Measurements from ENCODE around the gene RIMBP2.

Gene RIMBP2

DNA sequence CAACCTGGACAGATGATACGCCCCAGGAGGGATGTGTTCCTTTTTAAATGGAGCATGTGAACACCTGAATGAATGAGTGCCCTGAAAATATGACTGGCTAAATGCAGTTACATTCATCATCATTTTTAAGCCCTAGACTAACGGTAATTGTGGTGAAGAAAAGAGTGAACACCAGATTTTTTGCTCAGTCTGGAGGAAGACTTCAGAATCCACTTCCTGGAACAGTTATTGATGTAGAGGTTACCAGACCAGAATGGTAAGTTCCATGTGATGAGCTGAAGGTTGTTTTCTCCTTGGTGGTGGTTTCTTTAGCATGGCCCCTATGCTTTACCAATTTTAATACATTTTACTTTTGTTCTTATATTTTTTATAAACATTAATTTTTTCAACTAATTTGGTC is 349.1 kb downstream of the RIMBP2 start:
- TF ChIP-seq, protein P1, sequence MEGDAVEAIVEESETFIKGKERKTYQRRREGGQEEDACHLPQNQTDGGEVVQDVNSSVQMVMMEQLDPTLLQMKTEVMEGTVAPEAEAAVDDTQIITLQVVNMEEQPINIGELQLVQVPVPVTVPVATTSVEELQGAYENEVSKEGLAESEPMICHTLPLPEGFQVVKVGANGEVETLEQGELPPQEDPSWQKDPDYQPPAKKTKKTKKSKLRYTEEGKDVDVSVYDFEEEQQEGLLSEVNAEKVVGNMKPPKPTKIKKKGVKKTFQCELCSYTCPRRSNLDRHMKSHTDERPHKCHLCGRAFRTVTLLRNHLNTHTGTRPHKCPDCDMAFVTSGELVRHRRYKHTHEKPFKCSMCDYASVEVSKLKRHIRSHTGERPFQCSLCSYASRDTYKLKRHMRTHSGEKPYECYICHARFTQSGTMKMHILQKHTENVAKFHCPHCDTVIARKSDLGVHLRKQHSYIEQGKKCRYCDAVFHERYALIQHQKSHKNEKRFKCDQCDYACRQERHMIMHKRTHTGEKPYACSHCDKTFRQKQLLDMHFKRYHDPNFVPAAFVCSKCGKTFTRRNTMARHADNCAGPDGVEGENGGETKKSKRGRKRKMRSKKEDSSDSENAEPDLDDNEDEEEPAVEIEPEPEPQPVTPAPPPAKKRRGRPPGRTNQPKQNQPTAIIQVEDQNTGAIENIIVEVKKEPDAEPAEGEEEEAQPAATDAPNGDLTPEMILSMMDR (IDR thresholded peaks at IDR 0.05) = no peak
- Histone ChIP-seq H3K27ac (no peak overlapping the region), H3K4me3 (no peak overlapping the region)
- DNase-seq (ENCODE audit: low spot score) = no peak

DNA sequence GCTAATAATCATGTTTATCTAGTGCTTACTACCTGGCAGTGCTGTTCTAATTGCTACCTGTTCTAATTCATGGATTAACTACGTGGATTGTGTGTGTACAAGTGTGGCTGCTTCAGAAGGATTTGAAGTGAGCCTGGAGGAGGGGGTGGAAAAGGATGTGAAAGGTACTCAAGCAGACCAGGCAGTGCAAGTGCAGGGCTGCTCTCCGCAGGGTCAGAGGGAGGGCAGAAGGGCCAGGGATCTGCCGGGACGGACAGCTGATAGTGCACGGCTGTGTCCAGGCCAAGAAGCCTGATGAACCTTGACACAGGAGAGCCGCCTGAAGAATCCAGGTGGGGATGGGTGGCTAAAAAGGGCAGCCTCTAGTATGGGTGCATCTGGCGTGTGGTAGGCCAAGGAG is 349.9 kb downstream of the RIMBP2 start:
- Histone ChIP-seq H3K4me3 (no peak overlapping the region), H3K27ac (no peak overlapping the region)
- TF ChIP-seq, protein P1 (IDR thresholded peaks at IDR 0.05) = no peak
- no peak for DNase-seq (ENCODE audit: low spot score)

DNA sequence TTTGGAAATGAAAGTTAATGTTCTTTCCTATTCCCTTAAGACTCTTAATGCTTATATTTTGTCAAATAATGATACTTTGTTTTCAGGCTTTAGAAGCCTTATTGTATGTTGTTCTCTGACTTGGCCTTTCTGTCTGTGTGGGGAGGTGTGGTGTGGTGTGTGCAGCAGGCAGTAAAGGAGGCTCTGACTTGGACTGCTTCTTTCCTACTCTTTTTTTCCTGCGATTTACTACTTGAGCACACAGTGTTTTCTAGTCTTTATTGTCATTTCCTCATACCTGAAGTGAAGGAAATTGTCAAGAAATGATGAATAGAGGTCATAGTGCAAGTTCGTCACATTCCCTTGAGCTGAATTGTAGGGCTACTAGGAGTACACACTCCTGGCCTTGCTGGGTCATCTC is 351.5 kb downstream of the RIMBP2 start:
- Histone ChIP-seq H3K27ac (no peak overlapping the region), H3K4me3 (no peak overlapping the region)
- TF ChIP-seq, protein P1 (IDR thresholded peaks at IDR 0.05) = no peak
- DNase-seq (ENCODE audit: low spot score) = no peak

DNA sequence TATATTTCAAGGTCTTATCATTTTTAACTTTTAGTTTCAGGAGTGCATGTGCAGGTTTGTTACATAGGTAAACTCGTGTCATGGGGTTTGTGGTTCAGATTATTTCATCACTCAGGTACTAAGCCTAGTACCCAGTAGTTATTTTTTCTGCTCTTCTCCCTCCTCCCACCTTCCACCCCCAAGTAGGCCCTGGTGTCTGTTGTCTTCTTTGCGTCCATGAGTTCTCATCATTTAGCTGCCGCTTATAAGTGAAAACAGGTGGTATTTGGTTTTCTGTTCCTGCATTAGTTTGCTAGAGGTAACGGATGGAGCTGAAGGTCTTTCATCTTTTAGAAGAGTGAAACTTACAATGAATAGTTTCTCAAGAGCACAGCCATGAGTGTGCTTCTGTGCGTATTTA is 354.0 kb downstream of the RIMBP2 start:
- DNase-seq (ENCODE audit: low spot score) = no peak
- no peak overlapping the region for H3K4me3 ChIP-seq
- H3K27ac ChIP-seq = no peak overlapping the region
- TF ChIP-seq, protein P1 (IDR thresholded peaks at IDR 0.05) = no peak

DNA sequence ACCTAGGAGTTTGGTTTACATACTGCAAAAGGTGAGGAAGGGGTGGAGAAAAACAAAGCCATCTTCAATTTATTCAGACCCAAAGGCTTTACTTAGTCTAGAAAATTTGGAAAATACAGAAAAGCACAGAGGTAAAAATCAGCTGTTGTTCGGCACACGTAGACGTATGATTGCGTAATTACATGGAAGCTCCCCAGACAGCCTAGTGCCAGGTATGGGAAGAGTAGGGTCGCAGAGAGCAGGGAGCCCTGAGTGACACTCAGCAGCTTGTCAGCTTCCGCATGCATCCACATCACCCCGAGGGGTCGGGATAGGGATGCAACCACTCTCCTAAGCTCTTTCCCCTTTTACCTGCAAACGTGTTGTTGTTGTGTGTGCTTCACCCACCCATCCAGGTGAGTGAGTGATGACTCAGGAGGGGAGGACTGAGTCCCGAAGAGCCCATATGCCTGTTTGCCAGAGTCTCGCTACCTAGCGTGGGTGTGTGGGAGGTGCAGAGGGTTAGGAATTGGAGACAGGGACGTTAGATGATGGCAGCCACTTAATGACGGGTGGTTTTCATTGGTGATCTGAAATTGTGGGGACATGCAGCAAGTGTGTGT is 358.3 kb downstream of the RIMBP2 start:
- H3K27ac ChIP-seq = no peak overlapping the region
- no peak overlapping the region for H3K4me3 ChIP-seq
- TF ChIP-seq, protein P1 (IDR thresholded peaks at IDR 0.05) = no peak
- DNase-seq (ENCODE audit: low spot score) = no peak

DNA sequence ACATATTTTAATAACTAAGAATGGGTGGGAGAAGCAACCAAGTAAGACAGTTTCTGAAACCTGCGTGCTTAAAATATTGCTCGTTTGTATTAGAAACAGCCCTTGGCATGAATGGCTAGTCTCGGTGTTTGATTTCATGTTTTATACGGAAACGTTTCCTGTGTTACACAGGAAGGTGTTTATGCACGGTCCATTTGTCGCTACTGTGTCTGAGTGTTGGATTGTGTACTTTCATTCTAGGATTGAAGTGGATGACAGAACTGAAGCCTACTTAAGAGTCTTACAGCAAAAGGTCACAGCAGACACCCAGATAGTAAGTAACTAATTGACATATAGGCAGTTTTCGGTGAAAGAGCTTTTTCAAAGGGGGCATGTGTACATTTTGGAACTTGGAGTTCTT is 358.9 kb downstream of the RIMBP2 start:
- Histone ChIP-seq H3K27ac (no peak overlapping the region), H3K4me3 (no peak overlapping the region)
- TF ChIP-seq, protein P1 (IDR thresholded peaks at IDR 0.05) = no peak
- no peak for DNase-seq (ENCODE audit: low spot score)

DNA sequence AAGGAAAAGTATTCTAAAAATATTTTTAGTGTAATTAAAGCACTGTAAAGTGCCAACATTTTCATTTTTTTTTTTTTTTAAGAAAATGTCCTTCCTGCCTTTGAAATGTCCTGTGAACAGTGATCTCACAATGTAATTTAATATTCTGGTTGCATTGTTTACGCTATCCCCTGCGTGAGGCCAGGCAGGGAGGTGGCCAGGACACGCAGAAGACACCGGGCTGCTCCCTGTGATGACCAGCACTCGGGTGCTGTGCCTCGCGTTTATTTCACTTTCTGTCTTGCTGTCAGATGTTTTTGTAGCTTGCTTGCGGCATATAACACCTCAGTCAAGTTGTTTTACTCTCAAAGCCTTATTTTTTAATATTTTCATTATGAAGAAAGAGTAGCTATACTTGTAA is 359.9 kb downstream of the RIMBP2 start:
- Histone ChIP-seq H3K27ac (no peak overlapping the region), H3K4me3 (no peak overlapping the region)
- TF ChIP-seq, protein P1 (IDR thresholded peaks at IDR 0.05) = no peak
- no peak for DNase-seq (ENCODE audit: low spot score)
